ENCODE data around the gene GMPPB.
"Not testable (repeated sequence)": the region's sequence is repeated elsewhere in the genome, so short reads cannot be mapped to it uniquely, and the experiment has no call there.

GMPPB gene

GRCh38 chr3:49723628-49724551 is at the start of gene GMPPB:
GMPPB (minus strand) TSS chr3:49723951; CDS start chr3:49723726, 225 bp downstream.
- DNase-seq = peak; percentile 99

GRCh38 chr3:49772703-49773102 is 49.0 kb upstream of the GMPPB start:
- DNase-seq = no peak

DNA sequence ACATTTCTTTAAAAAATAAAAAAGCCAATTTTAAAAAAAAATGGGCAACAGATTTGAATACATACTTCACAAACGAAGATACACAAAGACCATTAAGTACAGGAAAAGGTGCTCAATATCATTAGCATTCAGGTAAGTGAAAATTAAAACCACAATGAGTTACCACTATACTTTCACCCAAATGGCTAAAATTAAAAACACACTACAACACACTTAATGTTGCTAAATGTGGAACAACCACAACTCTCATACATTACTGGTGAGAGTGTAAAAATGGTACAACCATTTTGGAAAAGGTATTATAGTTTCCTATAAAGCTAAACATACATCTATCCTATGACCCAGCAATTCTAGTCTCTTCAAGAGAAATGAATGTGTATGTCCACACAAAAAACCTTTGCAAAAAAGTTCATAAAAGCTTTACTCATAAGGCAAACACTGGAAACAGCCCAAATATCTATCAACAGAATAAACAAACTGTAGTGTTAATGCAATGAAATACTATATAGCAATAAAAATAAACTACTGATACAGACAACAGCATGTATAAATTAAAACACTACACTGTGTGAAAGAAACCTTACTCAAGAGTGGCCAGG is 47.7 kb upstream of the GMPPB start:
- no peak for DNase-seq

DNA sequence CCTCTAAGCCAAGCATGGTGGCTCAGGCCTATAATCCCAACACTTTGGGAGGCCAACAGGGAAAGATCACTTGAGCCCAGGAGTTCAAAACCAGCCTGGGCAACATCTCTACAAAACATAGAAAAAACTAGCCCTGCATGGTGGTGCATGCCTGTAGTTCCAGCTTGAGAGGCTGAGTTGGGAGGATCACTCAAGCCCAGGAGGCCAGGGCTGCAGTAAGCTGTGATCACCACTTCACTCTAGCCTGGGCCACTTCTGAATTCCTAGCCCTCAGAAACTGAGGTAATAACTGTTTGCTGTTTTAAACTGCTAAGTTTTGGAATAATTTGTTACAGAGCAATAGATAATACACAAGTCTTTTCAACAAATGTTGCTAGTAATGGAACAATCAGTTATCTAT is 46.2 kb upstream of the GMPPB start:
- no peak for DNase-seq

DNA sequence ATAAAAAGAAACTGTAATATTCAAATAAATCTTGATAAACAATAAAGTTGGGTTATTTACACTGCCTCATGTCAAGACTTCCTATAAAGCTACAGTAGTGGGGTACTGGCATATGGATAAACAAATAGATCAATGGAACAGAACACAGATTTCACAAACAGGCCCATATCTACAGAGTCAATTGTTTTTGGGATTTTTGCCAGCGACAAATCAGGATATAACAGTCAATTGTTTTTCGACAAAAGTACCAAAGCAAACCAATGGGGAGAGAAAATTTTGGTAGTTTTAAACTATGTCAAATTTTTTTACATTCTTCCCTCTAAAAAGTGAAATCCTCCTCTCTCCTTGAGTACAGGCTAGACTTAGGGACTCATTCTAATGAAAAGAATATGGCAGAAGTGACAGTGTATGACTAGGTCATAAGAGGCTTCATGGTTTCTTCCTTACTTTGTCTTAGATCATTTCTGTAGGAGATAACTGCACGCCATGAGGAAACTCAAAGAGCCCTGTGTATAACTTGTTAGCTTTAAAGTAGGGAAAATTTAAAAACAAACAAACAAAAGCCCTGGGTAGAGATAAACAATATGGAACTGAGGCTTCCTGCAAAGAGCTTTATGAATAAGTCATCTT is 45.6 kb upstream of the GMPPB start:
- DNase-seq = no peak

GRCh38 chr3:49763981-49764380 is 40.2 kb upstream of the GMPPB start:
- DNase-seq = no peak

DNA sequence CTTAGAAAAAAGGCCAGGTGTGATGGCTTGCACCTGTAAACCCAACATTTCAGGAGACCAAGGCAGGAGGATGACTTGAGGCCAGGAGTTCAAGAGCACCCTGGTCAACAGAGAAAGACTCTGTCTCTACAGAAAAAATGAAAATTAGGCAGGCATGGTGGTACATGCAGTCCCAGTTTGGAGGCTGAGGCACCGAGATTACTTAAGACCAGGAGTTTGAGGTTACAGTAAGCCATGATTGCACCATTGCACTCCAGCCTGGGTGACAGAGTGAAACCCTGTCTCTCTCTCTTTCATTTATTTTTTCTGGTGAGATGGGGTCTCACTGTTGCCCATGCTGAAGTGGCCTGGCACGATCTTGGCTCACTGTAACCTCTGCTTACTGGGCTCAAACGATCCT is 37.9 kb upstream of the GMPPB start:
- no peak for DNase-seq

DNA sequence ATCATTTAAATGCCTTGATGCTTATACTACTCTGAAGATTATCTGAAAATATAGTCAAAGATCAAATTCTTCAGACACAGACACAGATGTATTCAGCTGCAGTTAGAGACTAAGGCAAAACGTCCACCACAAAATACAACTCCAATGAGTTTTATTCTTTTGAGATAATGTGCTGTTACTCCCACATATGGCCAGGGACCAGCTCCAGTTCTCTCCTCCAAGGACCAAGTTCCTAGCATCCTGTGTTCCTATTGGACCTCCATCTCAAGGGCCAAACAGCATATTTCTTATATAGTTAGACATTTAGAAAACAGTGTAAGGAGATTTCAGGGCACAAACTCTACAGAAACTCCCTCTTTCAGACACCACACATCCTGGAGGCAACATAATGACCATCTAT is 35.5 kb upstream of the GMPPB start:
- DNase-seq = no peak

DNA sequence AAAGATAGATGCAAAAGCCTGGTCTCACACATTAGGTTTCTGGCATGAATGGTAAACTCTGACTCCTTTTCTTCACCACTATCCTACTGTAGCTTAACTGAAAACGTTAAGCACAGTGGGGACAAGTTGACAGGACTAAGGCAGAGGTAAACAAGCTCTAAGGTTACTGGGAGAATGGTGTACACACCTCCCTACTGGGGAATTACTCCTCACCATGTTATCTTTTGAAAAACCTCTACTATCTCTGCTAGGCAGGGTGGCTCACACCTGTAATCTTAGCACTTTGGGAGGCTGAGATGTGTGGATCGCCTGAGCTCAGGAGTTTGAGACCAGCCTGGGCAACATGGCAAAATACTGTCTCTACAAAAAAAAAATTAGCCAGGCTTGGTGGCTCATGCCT is 33.4 kb upstream of the GMPPB start:
- DNase-seq = no peak

DNA sequence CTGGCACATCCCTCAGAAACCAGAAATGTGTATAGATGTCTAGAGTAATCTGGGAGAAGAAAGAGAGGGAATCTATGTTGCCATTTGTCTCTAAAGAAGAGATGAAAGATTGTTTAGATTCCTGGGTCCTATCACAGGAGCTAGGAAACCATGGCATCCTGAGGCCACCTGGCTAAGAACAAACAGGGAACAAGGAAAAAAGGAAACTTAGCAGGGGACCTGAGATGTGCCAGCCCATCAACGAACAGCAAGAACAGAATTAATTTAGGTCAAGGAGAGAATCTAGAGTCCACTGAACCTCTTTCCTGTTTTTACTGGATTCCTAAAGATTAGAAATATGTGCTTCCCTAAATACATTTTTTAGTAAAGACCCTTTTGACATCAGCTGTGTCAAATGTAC is 32.3 kb upstream of the GMPPB start:
- no peak for DNase-seq

DNA sequence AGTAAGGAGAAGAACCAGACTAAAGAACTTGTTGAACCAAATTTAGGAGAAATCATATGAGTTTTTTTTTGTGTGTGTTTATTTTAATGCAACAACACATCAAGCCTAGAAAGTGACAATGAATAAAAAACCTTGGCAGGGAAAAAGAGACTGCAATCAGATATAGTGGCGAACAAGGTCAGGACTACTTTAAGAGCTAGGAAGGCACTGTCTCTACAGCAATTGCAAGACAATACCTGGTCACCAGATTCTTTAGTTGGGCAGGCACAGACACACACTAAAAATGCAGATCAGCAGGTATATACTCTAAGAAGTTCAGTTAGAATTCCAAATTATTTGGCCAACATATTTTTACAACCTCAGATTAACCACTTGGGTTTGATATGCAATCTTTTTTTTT is 30.8 kb upstream of the GMPPB start:
- DNase-seq = no peak

DNA sequence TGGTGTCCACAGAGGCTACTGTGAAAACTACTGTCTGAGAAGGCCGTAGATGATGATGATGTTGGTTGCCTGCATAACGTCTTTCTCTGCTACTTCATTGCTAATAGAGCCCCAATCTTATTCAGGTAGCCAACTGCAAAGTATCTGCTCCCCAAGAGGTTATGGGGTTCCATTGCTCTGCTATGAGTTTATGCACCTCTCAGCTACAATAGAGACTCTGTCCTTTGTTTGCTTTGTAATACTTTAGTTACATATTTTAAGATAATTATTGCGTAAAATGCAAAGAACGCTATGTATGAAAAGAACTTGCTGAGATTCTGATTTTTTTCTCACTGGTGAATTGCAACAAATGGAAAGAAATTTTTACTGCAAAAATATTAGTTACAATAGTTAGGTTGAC is 27.8 kb upstream of the GMPPB start:
- no peak for DNase-seq

GRCh38 chr3:49750056-49750455 is 26.3 kb upstream of the GMPPB start:
- no peak for DNase-seq

GRCh38 chr3:49748874-49749273 is 25.1 kb upstream of the GMPPB start:
- DNase-seq = not testable (repeated sequence)

DNA sequence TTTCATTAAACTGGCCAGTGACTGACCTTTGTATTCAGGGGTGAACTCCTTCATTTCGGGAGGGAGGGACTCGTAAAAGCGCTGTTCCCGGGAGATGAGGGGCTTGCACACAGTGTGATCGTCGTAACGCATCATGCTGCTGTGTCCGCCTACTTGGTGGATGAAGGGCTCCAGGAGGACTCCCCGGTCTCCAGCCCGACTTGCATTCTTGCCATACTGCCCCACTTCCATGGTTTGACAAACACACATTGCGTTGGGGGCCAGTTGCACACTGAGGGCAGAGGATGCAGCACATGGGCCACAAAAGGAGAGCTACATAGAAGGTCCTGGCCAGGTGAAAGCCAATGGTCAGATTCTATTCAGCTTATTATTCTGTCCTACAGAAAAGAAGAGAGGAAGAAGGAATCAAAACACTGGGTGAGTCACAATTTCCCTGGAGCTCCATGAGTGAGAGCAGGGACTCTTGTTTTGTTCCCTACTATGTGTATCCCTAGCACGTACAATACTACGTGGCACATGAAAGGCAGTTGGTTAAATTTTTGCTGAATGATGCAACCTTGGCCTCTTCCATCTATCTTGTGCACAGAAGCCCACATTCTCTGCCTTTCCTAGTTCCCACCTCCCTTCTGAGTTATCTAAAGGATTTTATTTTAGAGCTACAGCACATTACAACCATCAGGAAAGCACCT is 24.2 kb upstream of the GMPPB start:
- no peak for DNase-seq

DNA sequence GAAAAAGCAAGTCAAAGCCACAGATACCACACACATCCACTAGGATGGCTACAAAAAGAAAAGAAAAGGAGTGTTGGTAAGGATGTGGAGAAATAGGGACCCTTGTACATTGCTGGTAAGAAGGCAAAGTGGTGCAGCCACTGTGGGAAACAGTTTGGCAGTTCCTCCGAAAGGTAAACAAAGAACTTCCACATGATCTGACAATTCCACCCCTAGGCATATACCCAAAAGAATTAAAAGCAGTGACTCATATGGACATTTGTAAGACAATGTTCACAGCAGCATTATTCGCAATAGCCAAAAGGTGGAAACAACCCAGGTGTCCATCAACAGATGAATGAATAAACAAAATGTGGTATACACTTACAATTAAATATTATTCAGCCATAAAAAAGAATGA is 22.2 kb upstream of the GMPPB start:
- no peak for DNase-seq

GRCh38 chr3:49740427-49740826 is 16.7 kb upstream of the GMPPB start:
- no peak for DNase-seq

DNA sequence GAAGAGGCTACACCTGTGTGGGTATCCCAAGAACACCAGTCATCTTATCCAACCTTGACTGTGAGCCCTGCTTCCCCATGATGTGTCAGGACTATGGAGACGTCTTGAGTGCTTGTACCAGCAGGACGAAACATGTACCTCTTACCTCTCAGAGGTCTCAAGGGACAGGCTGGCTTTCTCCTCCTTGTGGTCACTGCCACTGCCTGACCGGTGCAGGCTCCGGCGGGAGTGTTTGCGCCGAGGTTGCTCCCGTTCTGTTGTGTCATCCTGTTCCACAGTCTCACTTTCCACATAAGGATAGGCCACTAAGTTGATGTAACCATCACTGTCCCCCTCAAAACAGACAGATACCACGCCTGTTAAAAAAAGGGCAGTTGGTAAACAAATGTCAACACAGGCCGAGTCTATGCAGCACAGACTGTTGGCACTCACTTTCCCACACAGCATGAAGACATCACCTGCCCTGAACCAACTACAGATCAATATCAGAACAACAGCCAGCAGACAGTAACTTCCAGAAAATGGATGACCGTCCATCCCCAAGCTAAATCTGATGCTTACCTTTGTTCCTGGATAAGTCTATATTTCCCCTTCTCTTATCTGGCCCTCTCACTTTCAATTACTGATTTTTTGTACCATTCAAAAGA is 14.4 kb upstream of the GMPPB start:
- DNase-seq = no peak

DNA sequence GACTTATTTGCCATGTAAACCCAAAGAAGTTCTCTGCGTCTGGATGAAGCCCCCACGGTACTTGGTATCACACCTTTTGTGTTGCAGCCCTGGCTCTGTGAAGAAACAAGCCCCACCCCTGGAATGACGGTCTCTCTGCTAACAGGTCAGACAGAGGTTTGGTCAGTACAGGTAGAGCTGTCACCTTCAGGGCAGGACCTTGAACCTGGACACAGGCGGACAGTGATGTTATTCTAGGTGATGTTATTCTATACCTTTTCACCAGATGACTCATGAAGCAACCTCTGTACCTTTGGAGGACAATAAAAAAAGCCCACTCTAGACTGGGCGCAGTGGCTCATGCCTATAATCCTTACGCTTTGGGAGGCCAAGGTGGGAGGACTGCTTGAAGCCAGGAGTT is 11.0 kb upstream of the GMPPB start:
- DNase-seq = no peak

DNA sequence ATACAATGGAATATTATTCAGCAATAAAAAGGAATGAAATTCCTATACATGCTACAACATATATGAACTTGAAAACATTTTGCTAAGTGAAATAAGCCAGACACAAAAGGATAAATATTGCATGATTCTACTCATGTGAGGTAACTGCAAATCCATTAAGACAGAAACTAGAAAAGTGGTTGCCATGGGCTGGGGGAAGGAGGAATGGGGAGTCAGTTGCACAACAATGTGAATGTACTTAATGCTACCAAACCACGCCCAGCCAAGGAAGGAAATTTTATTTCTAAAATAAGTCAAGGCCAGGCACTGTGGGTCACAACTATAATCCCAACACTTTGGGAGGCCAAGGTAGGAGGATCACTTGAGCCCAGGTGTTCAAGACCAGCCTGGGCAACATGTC is 9.8 kb upstream of the GMPPB start:
- DNase-seq = peak; percentile 45

DNA sequence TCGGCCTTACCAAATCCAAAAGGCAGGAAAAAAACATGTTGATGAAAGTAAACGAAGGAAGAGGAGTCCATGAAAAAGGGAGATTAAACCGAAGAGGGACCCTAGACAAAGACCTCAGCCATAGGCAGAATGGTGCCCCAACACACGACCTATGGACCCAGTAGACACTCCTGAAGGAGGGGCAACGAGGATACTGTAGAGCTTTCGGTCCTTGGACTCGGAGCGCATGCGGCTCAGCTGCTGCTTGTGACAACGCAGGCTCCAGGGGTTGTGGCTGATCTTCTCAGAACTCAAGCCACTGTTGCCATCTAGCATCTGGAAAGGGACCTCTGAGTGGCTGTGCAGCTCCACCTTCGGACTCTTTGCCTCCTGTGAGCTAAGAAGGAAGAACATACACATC is 8.8 kb upstream of the GMPPB start:
- DNase-seq = no peak

DNA sequence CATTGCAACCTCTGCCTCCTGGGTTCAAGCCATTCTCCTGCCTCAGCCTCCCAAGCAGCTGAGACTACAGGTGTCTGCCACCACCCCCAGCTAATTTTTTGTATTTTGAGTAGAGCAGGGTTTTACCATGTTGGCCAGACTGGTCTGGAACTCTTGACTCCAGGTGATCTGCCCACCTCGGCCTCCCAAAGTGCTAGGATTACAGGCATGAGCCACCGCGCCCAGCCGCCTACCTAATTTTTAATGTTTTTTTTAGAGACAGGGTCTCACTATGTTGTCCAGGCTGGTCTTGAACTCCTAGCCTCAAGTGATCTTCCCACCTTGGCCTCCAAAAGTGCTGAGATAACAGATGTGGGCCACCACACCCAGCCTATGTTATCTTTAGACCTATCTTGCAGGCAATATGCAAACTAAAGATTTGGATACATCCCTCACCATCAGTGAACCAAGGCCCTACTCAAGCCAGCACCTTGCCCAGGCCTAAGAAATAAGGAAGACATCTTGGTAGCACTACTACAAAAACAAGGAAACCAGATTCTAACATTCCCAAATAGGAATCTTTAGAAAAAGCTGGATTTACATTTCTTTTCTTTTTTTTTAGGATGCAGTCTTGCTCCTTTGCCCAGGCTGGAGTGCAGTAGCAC is 6.3 kb upstream of the GMPPB start:
- no peak for DNase-seq
